HCT116 (cell line): ENCODE data around the gene SPRYD7. TPM values are rescaled to one million over a fixed set of nuclear protein-coding genes. Genes with fewer than 3 reads are reported as not detected.

Experiments used
- ATAC-seq: fragments of 200-7000 bp; cut with Tn5 transposase; 2 replicates; pipeline ENCODE4 v1.9.1; 2020; ENCODE audit warnings: mild to moderate bottlenecking, moderate library complexity
- BruUV-seq: library from RNA; stranded (reverse); fragments of 400-500 nt; replicated peaks from 2 replicates; lab custom pipeline; 2021; lab: Mats Ljungman, UMichigan
- CTCF ChIA-PET: fragments of 300-600 bp; sonication (Branson Sonifier 250); formaldehyde crosslinking; loops from one replicate; lab custom pipeline; 2021; ENCODE audit warnings: antibody characterized with exemption; lab: Charles Lee
- POLR2A ChIA-PET: fragments of 300-600, 350-600 bp; sonication (Branson Sonifier 250); formaldehyde crosslinking; loops from one replicate; lab custom pipeline; 2021; ENCODE audit warnings: antibody characterized with exemption; lab: Charles Lee
- RAD21 ChIA-PET, 2 experiments: fragments of 300-600 bp; sonication (Branson Sonifier 250); formaldehyde crosslinking; loops; one replicate each; lab custom pipeline; 2023; ENCODE audit warnings: low total read pairs in 2 of 2; ENCODE audit not compliant: uncharacterized antibody in 2 of 2, unreplicated experiment in 2 of 2, low non-redundant PET in 1 of 2; lab: Charles Lee
- DNase-seq: peaks from one replicate; pipeline ENCODE4 v3.0.0-alpha.2; 2010; ENCODE audit warnings: low read depth, low spot score
- H2AFZ ChIP-seq: fragments of 200-600 bp; shearing (Covaris generic), sonication (generic); 2 replicates; pipeline ENCODE4 v1.6.1; 2017; ENCODE audit warnings: low read depth, mixed run types, mixed read lengths, antibody characterized with exemption, low read length; ENCODE audit not compliant: poor library complexity, severe bottlenecking
- H3K27ac ChIP-seq: 2 replicates; pipeline ENCODE4 v1.5.1; 2012; ENCODE audit warnings: low read depth, low read length
- H3K27me3 ChIP-seq: fragments of 200-600 bp; sonication (generic); 2 replicates; pipeline ENCODE4 v1.6.1; 2016; ENCODE audit warnings: mixed run types, low read length, mixed read lengths; ENCODE audit not compliant: insufficient read depth
- H3K36me3 ChIP-seq, 2 experiments: fragments of 200-500 bp in 1 of 2; fragments of 200-600 bp in 1 of 2; sonication (Bioruptor generic) in 1 of 2; sonication (generic) in 1 of 2; 2 replicates each; pipeline versions ENCODE4 v1.5.1 to v1.6.1; 2014 to 2016; ENCODE audit warnings: low read length in 2 of 2, inconsistent platforms in 1 of 2, mixed read lengths in 1 of 2, mixed run types in 1 of 2; ENCODE audit not compliant: insufficient read depth in 2 of 2, control insufficient read depth in 1 of 2
- H3K4me1 ChIP-seq, 2 experiments: fragments of 200-600 bp in 1 of 2; sonication (generic) in 1 of 2; 2 replicates each; pipeline versions ENCODE4 v1.5.1 to v1.6.1; 2012 to 2017; ENCODE audit warnings: low read length in 2 of 2, inconsistent platforms in 1 of 2, mild to moderate bottlenecking in 1 of 2, mixed read lengths in 1 of 2, mixed run types in 1 of 2, moderate library complexity in 1 of 2; ENCODE audit not compliant: insufficient read depth in 2 of 2, control insufficient read depth in 1 of 2
- H3K4me2 ChIP-seq: fragments of 200-600 bp; sonication (generic); 2 replicates; pipeline ENCODE4 v1.6.1; 2017; ENCODE audit warnings: mixed run types, low read length, mixed read lengths
- H3K4me3 ChIP-seq, 2 experiments: fragments of 200-600 bp in 1 of 2; sonication (generic) in 1 of 2; replicated peaks in 1 of 2; 2 replicates each; pipeline ENCODE4 v1.5.1; 2011 to 2016; ENCODE audit warnings: low read length in 2 of 2, control low read depth in 1 of 2, low read depth in 1 of 2, mild to moderate bottlenecking in 1 of 2, mixed read lengths in 1 of 2, mixed run types in 1 of 2
- H3K79me2 ChIP-seq: fragments of 200-600 bp; sonication (generic); 2 replicates; pipeline ENCODE4 v1.6.1; 2017; ENCODE audit warnings: mild to moderate bottlenecking, mixed run types, low read length, moderate library complexity, mixed read lengths; ENCODE audit not compliant: insufficient read depth
- H3K9ac ChIP-seq: fragments of 200-600 bp; sonication (generic); 2 replicates; pipeline ENCODE4 v1.6.1; 2016; ENCODE audit warnings: low read length, mixed read lengths
- H3K9me2 ChIP-seq: fragments of 200-600 bp; sonication (generic), shearing (Covaris generic); 2 replicates; pipeline ENCODE4 v1.6.1; 2017; ENCODE audit warnings: mixed run types, mild to moderate bottlenecking, moderate library complexity; ENCODE audit not compliant: insufficient read depth
- H3K9me3 ChIP-seq, 2 experiments: fragments of 200-500 bp in 1 of 2; fragments of 200-600 bp in 1 of 2; sonication (Bioruptor generic) in 1 of 2; sonication (generic) in 1 of 2; 2 replicates each; pipeline ENCODE4 v1.6.1; 2014 to 2017; ENCODE audit warnings: low read length in 2 of 2, mixed read lengths in 2 of 2, inconsistent platforms in 1 of 2, low read depth in 1 of 2, mild to moderate bottlenecking in 1 of 2, mixed run types in 1 of 2, moderate library complexity in 1 of 2; ENCODE audit not compliant: control insufficient read depth in 1 of 2, insufficient read depth in 1 of 2
- H4K20me1 ChIP-seq: fragments of 200-600 bp; sonication (generic), shearing (Covaris generic); 2 replicates; pipeline ENCODE4 v1.6.1; 2017; ENCODE audit warnings: mixed run types, mild to moderate bottlenecking, moderate library complexity; ENCODE audit not compliant: insufficient read depth
- ELF1 ChIP-seq: IDR thresholded peaks from 2 replicates; pipeline ENCODE4 v1.6.1; 2012; ENCODE audit warnings: low read depth, borderline replicate concordance
- EZH2phosphoT487 ChIP-seq: fragments of 200-600 bp; IDR thresholded peaks from 2 replicates; pipeline ENCODE4 v1.6.1; 2018; ENCODE audit warnings: antibody characterized with exemption, borderline replicate concordance
- JUND ChIP-seq: IDR thresholded peaks from 2 replicates; pipeline ENCODE4 v1.6.1; 2012
- RAD21 ChIP-seq: IDR thresholded peaks from 2 replicates; pipeline ENCODE4 v1.6.1; 2012; ENCODE audit warnings: low read depth, mild to moderate bottlenecking
- REST ChIP-seq: IDR thresholded peaks from 2 replicates; pipeline ENCODE4 v1.6.1; 2012; ENCODE audit warnings: low read depth
- SIN3A ChIP-seq: IDR thresholded peaks from 2 replicates; pipeline ENCODE4 v1.6.1; 2012; ENCODE audit warnings: low read depth
- ZFX ChIP-seq: fragments of 450-650 bp; IDR thresholded peaks from 2 replicates; pipeline ENCODE4 v1.6.1; 2017
- intact Hi-C: fragments of 100-400 bp; cut with micrococcal nuclease; formaldehyde crosslinking; loops from 2 replicates; pipeline ENCODE4 v1.10.0; 2022
- total RNA-seq: library from RNA; stranded (reverse); gene quantifications from one replicate; pipeline ENCODE4 v1.2.1, GENCODE V29; 2021; ENCODE audit not compliant: unreplicated experiment

Gene SPRYD7
- total RNA-seq, 1 experiment from 2014 or later, result 11.3 TPM

- no TSS peak for BruUV-seq
- POLR2A ChIA-PET, result no interaction called here
Measured at GRCh38 chr13:49958321-49958720, 22.2 kb upstream of the SPRYD7 start.

More at GRCh38 chr13:49958321-49958720, 22.2 kb upstream of the SPRYD7 start:
- intact Hi-C loops, result no loop called here
- no peak for ATAC-seq
- ChIA-PET CTCF (no interaction called here), RAD21 (no interaction called here)
- Histone ChIP-seq H3K4me1 (no peaks in the 10 kb centered on the region), H3K9ac (no peak overlapping the region), H3K9me3 (no peaks in the 10 kb centered on the region), H3K9me2 (no peaks in the 10 kb centered on the region), H2AFZ (no peak overlapping the region), H3K4me2 (no peak overlapping the region), H3K27me3 (no peaks in the 10 kb centered on the region), H4K20me1 (no peaks in the 10 kb centered on the region), H3K4me3 (no peak overlapping the region), H3K79me2 (no peaks in the 10 kb centered on the region), H3K27ac (no peak overlapping the region), H3K36me3 (no peaks in the 10 kb centered on the region)
- no peak for DNase-seq
- TF ChIP-seq EZH2phosphoT487 (no peak), JUND (no peak), ELF1 (no peak), RAD21 (no peak), ZFX (no peak), REST (no peak), SIN3A (no peak)
